PC-3 (cell line): ENCODE data around the gene MEIOSIN. TPM values are rescaled to one million over a fixed set of nuclear protein-coding genes. Genes with fewer than 3 reads are reported as not detected.

ENCODE experiments used
- ATAC-seq: fragments of 200-7000 bp; cut with Tn5 transposase; 2 replicates; pipeline ENCODE4 v1.9.1; 2020; ENCODE audit warnings: mild to moderate bottlenecking, moderate library complexity
- BruUV-seq: library from RNA; stranded (reverse); fragments of 400-500 nt; replicated peaks from 2 replicates; lab custom pipeline; 2021; lab: Mats Ljungman, UMichigan
- CTCF ChIA-PET: fragments of 300-600 bp; sonication (Branson Sonifier 250); formaldehyde crosslinking; loops from one replicate; lab custom pipeline; 2022; ENCODE audit warnings: antibody characterized with exemption; lab: Charles Lee
- POLR2A ChIA-PET: fragments of 300-600 bp; sonication (Branson Sonifier 250); formaldehyde crosslinking; loops from one replicate; lab custom pipeline; 2022; ENCODE audit warnings: antibody characterized with exemption; ENCODE audit not compliant: unreplicated experiment; lab: Charles Lee
- DNase-seq: peaks from one replicate; pipeline ENCODE4 v3.0.0-alpha.2; 2015
- H2AFZ ChIP-seq: fragments of 300-600 bp; sonication (generic); 2 replicates; pipeline ENCODE4 v1.6.0; 2016; ENCODE audit warnings: antibody characterized with exemption, low read length
- H3F3A ChIP-seq: fragments of 300-600 bp; sonication (generic); one replicate; pipeline ENCODE4 v1.6.0; 2017; ENCODE audit warnings: antibody characterized with exemption, low read length, control low read depth, mild to moderate bottlenecking; ENCODE audit not compliant: unreplicated experiment
- H3K27ac ChIP-seq: fragments of 300-600 bp; sonication (generic); 2 replicates; pipeline ENCODE4 v1.5.1; 2016; ENCODE audit warnings: mild to moderate bottlenecking, low read length
- H3K27me3 ChIP-seq: fragments of 300-600 bp; sonication (generic); 2 replicates; pipeline ENCODE4 v1.6.1; 2016; ENCODE audit warnings: low read length, mixed read lengths
- H3K36me3 ChIP-seq: fragments of 300-600 bp; sonication (generic); 2 replicates; pipeline ENCODE4 v1.6.1; 2016; ENCODE audit warnings: low read depth, mixed run types, low read length, mixed read lengths
- H3K4me1 ChIP-seq: fragments of 300-600 bp; sonication (generic); 2 replicates; pipeline ENCODE4 v1.5.1; 2016; ENCODE audit warnings: low read length; ENCODE audit not compliant: insufficient read depth
- H3K4me2 ChIP-seq: fragments of 300-600 bp; sonication (generic); 2 replicates; pipeline ENCODE4 v1.6.0; 2016; ENCODE audit warnings: low read length
- H3K4me3 ChIP-seq: fragments of 300-600 bp; sonication (generic); 2 replicates; pipeline ENCODE4 v1.5.1; 2016; ENCODE audit warnings: mild to moderate bottlenecking, low read length, mixed read lengths
- H3K79me2 ChIP-seq: fragments of 300-600 bp; sonication (generic); 2 replicates; pipeline ENCODE4 v1.6.1; 2017; ENCODE audit warnings: low read length, mixed read lengths
- H3K9ac ChIP-seq: fragments of 300-600 bp; sonication (generic); 2 replicates; pipeline ENCODE4 v1.6.0; 2016; ENCODE audit warnings: mild to moderate bottlenecking, low read length
- H3K9me2 ChIP-seq: fragments of 300-600 bp; sonication (generic); replicated peaks from 2 replicates; pipeline ENCODE4 v1.6.1; 2016; ENCODE audit warnings: mixed run types, low read length, mixed read lengths
- H3K9me3 ChIP-seq: fragments of 300-600 bp; sonication (generic); 2 replicates; pipeline ENCODE4 v1.6.1; 2016; ENCODE audit warnings: low read length, mixed read lengths
- H4K20me1 ChIP-seq: fragments of 300-600 bp; sonication (generic); 2 replicates; pipeline ENCODE4 v1.6.1; 2016; ENCODE audit warnings: low read length, mixed read lengths
- CTCF ChIP-seq: fragments of 300-600 bp; sonication (generic); conservative IDR thresholded peaks from 2 replicates; pipeline ENCODE4 v1.5.1; 2017; ENCODE audit warnings: antibody characterized with exemption, low read depth, mild to moderate bottlenecking, low read length
- EZH2 ChIP-seq: fragments of 300-600 bp; sonication (generic); IDR thresholded peaks from one replicate; pipeline ENCODE4 v1.6.1; 2017; ENCODE audit warnings: antibody characterized with exemption, mild to moderate bottlenecking, low read length; ENCODE audit not compliant: unreplicated experiment
- EZH2phosphoT487 ChIP-seq: fragments of 300-600 bp; sonication (generic); IDR thresholded peaks from 2 replicates; pipeline ENCODE4 v1.6.1; 2018; ENCODE audit warnings: mild to moderate bottlenecking, antibody characterized with exemption, low read length, borderline replicate concordance
- intact Hi-C: fragments of 100-400 bp; cut with micrococcal nuclease; formaldehyde crosslinking; loops from 2 replicates; pipeline ENCODE4 v1.9.0; 2023
- total RNA-seq: library from RNA; depleted of rRNA; stranded (reverse); fragments of >200 nt; gene quantifications from 2 replicates; pipeline ENCODE4 v1.2.3, GENCODE V29; 2014

The MEIOSIN gene
- total RNA-seq, 1 experiment from 2014 or later = not detected

DNA sequence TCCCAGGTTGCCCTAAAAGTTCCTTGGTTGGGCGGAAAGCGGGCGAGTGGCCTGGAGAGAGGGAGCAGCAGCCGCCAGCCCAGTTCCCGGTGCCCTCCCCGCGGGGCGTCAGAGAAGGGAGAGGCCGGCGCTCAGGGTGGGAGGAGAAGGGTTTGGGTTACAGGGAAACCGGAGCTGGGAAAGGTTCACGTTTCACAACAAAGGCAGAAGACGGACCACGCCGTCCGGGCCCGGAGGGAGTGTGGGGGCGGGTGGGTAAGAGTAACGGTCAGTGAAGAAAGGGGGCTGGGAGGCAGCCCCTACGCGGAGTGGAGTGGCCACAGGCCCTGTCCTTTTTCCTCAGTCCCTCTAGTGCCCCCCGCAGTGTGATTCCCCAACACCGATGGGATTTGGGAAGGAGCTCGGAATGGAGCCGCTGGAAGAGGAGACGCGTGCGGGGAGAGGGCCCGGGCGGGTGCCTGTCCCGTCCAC, 34.2 kb downstream of the MEIOSIN start:
- no peaks in the 10 kb centered on the region for H3K9me3 ChIP-seq
- H3F3A ChIP-seq = no peaks in the 10 kb centered on the region
- H3K9me2 ChIP-seq = no peaks in the 10 kb centered on the region
- TF ChIP-seq CTCF (no peak), EZH2 (no peak), EZH2phosphoT487 (no peak)
- no peaks in the 10 kb centered on the region for H3K36me3 ChIP-seq
- peak; percentile 75 for DNase-seq
- peak overlapping the region; percentile 72 for H2AFZ ChIP-seq
- peak overlapping the region; percentile 74 for H3K9ac ChIP-seq
- no peaks in the 10 kb centered on the region for H3K79me2 ChIP-seq
- H3K4me2 ChIP-seq = peak overlapping the region; percentile 95
- no peaks in the 10 kb centered on the region for H3K27me3 ChIP-seq
- no TSS peak for BruUV-seq
- H4K20me1 ChIP-seq = no peaks in the 10 kb centered on the region
- CTCF ChIA-PET = interaction anchor here (1.3 kb wide), 1 partner anchor 12 kb away, joined by 4 read pairs; no protein-coding TSS in a partner anchor
- intact Hi-C loops = no loop called here
- POLR2A ChIA-PET = interaction anchor here (0.6 to 0.8 kb wide), 2 partner anchors 51 to 60 kb away, joined by 3 to 5 read pairs; no protein-coding TSS in a partner anchor
- peaks cover 28% of the 10 kb centered on the region; the same call in 1 of the 2 replicates for H3K4me1 ChIP-seq
- H3K27ac ChIP-seq = peak overlapping the region; percentile 56
- ATAC-seq = peak; percentile 14
- H3K4me3 ChIP-seq = peak overlapping the region; percentile 97

DNA sequence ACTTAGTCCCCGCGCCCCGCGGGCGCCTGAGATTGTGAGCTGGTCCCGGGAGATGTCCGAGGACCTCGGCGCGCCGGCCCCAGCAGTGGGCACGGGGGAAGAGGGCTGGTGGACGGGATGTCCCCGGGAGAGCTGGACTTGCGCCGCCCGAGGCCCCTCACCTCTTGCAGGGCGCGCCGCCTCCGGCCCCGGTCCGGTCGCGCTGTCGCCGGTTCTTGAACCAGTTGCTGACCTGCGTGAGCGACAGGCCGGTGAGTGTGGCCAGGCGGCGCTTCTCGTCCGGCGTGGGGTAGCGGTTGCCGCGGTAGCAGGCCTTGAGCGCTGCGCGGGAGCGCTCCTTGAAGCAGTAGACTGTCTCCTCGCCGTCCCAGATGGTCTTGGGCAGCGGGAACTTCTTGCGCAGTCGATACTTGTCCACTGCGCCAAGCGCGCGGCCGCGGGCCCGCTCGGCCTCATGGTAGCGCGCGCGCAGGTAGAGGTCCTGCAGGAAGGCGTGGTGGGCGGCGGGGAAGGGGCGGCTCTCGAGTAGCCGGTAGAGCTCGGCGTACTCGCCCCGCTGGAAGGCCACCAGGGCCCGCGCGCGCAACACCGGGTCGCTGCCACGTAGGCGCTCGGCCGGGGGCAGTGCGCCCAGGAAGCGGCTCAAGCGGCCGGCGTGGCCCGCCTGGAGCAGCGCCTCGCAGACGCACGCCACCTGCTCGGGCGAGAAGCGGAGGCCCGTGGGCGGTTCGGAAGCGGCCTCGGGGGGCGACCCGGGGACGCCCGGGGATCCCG, 34.8 kb downstream of the MEIOSIN start:
- no peak; the same call in 1 of the 2 replicates for ATAC-seq
- no peaks in the 10 kb centered on the region for H4K20me1 ChIP-seq
- CTCF ChIA-PET = interaction anchor here (1.3 kb wide), 1 partner anchor 11 kb away, joined by 4 read pairs; no protein-coding TSS in a partner anchor
- peak overlapping the region; percentile 97 for H3K4me3 ChIP-seq
- TF ChIP-seq CTCF (no peak), EZH2phosphoT487 (no peak), EZH2 (no peak)
- H3K4me2 ChIP-seq = peak overlapping the region; percentile 95
- DNase-seq = peak; percentile 37
- no peaks in the 10 kb centered on the region for H3K9me2 ChIP-seq
- POLR2A ChIA-PET = interaction anchor here (0.6 to 0.8 kb wide), 2 partner anchors 51 to 54 kb away, joined by 5 to 7 read pairs; no protein-coding TSS in a partner anchor
- H3K36me3 ChIP-seq = no peaks in the 10 kb centered on the region
- no peaks in the 10 kb centered on the region for H3K27me3 ChIP-seq
- intact Hi-C loops = no loop called here
- peak overlapping the region; percentile 72; the same call in 1 of the 2 replicates for H2AFZ ChIP-seq
- no peaks in the 10 kb centered on the region for H3K79me2 ChIP-seq
- no TSS peak for BruUV-seq
- peak overlapping the region; percentile 74 for H3K9ac ChIP-seq
- H3K4me1 ChIP-seq = peaks cover 29% of the 10 kb centered on the region; the same call in 1 of the 2 replicates
- H3K27ac ChIP-seq = 0 out of 2 replicates have a peak overlapping the region, but pooled peaks have one; percentile 69
- H3K9me3 ChIP-seq = no peaks in the 10 kb centered on the region
- H3F3A ChIP-seq = no peaks in the 10 kb centered on the region
